IMR-90 (cell line): ENCODE data around the gene DLX6. TPM values are rescaled to one million over a fixed set of nuclear protein-coding genes. Genes with fewer than 3 reads are reported as not detected.

Experiments used
- ATAC-seq: fragments of 200-7000 bp; cut with Tn5 transposase; 2 replicates; pipeline ENCODE4 v1.9.1; 2020; ENCODE audit warnings: low read depth, mild to moderate bottlenecking, moderate library complexity
- BruUV-seq: library from RNA; stranded (reverse); fragments of 400-500 nt; replicated peaks from 2 replicates; lab custom pipeline; 2021; lab: Mats Ljungman, UMichigan
- CTCF ChIA-PET: fragments of 300-600 bp; formaldehyde crosslinking; extraction: SDS; loops from one replicate; lab custom pipeline; 2021; ENCODE audit warnings: antibody characterized with exemption; lab: Yijun Ruan, JAX
- POLR2A ChIA-PET: fragments of 300-600 bp; sonication (Branson Sonifier 250); formaldehyde crosslinking; loops from one replicate; lab custom pipeline; 2022; ENCODE audit warnings: antibody characterized with exemption; ENCODE audit not compliant: unreplicated experiment; lab: Charles Lee
- DNase-seq: peaks from one replicate; pipeline ENCODE4 v3.0.0; 2013
- H2AFZ ChIP-seq: replicated peaks from 2 replicates; pipeline ENCODE3; 2013; ENCODE audit warnings: low read length, mild to moderate bottlenecking; ENCODE audit not compliant: poor library complexity
- H2AK5ac ChIP-seq: 2 replicates; pipeline ENCODE4 v1.6.1; 2013; ENCODE audit warnings: low read depth, low read length, inconsistent platforms
- H2AK9ac ChIP-seq: replicated peaks from 2 replicates; pipeline ENCODE3; 2013; ENCODE audit warnings: mild to moderate bottlenecking, low read depth, low read length, moderate library complexity; ENCODE audit not compliant: poor library complexity
- H2BK120ac ChIP-seq: 2 replicates; pipeline ENCODE4 v1.6.1; 2013; ENCODE audit warnings: low read depth, low read length, inconsistent platforms
- H2BK15ac ChIP-seq: 3 replicates; pipeline ENCODE4 v1.6.1; 2013; ENCODE audit warnings: low read depth, low read length, inconsistent platforms
- H2BK20ac ChIP-seq: 2 replicates; pipeline ENCODE4 v1.6.1; 2013; ENCODE audit warnings: low read depth, mild to moderate bottlenecking, inconsistent platforms, low read length, moderate library complexity
- H2BK5ac ChIP-seq: 2 replicates; pipeline ENCODE4 v1.6.1; 2013; ENCODE audit warnings: mild to moderate bottlenecking, low read depth, low read length, inconsistent platforms; ENCODE audit not compliant: poor library complexity, severe bottlenecking
- H3K14ac ChIP-seq: replicated peaks from 2 replicates; pipeline ENCODE4 v1.6.1; 2013; ENCODE audit warnings: low read depth, low read length, inconsistent platforms
- H3K18ac ChIP-seq: 2 replicates; pipeline ENCODE4 v1.6.1; 2013; ENCODE audit warnings: low read depth, low read length, control low read depth
- H3K23ac ChIP-seq: 2 replicates; pipeline ENCODE4 v1.6.1; 2013; ENCODE audit warnings: low read depth, low read length, inconsistent platforms
- H3K27ac ChIP-seq: 2 replicates; pipeline ENCODE4 v1.5.1; 2013; ENCODE audit warnings: mild to moderate bottlenecking, control low read depth, low read length; ENCODE audit not compliant: insufficient read depth
- H3K27me3 ChIP-seq: 2 replicates; pipeline ENCODE4 v1.6.1; 2013; ENCODE audit warnings: low read length; ENCODE audit not compliant: control insufficient read depth, insufficient read depth
- H3K36me3 ChIP-seq: 2 replicates; pipeline ENCODE4 v1.6.1; 2013; ENCODE audit warnings: low read length, mixed read lengths; ENCODE audit not compliant: control insufficient read depth, insufficient read depth
- H3K4ac ChIP-seq: 2 replicates; pipeline ENCODE4 v1.6.1; 2013; ENCODE audit warnings: low read depth, low read length, inconsistent platforms
- H3K4me1 ChIP-seq: 2 replicates; pipeline ENCODE4 v1.6.1; 2013; ENCODE audit warnings: low read length, mixed read lengths; ENCODE audit not compliant: control insufficient read depth, insufficient read depth
- H3K4me2 ChIP-seq: 2 replicates; pipeline ENCODE4 v1.6.1; 2013; ENCODE audit warnings: low read depth, mild to moderate bottlenecking, control low read depth, low read length, moderate library complexity
- H3K4me3 ChIP-seq: 2 replicates; pipeline ENCODE4 v1.5.1; 2013; ENCODE audit warnings: low read depth, mild to moderate bottlenecking, control low read depth, low read length, moderate library complexity; ENCODE audit not compliant: insufficient read depth
- H3K56ac ChIP-seq: 2 replicates; pipeline ENCODE4 v1.6.1; 2013; ENCODE audit warnings: low read length, inconsistent platforms; ENCODE audit not compliant: insufficient read depth; ENCODE audit errors: extremely low read depth
- H3K79me1 ChIP-seq, 2 experiments: 2 replicates each; pipeline ENCODE4 v1.6.1; 2013; ENCODE audit warnings: low read length in 2 of 2, inconsistent platforms in 1 of 2, low read depth in 1 of 2
- H3K9ac ChIP-seq: 2 replicates; pipeline ENCODE4 v1.6.1; 2013; ENCODE audit warnings: low read depth, low read length, control low read depth
- H3K9me1 ChIP-seq: 2 replicates; pipeline ENCODE4 v1.6.1; 2013; ENCODE audit warnings: low read length, inconsistent platforms; ENCODE audit not compliant: insufficient read depth
- H3K9me3 ChIP-seq: 2 replicates; pipeline ENCODE4 v1.6.1; 2013; ENCODE audit warnings: low read length; ENCODE audit not compliant: control insufficient read depth, insufficient read depth
- H4K20me1 ChIP-seq: 2 replicates; pipeline ENCODE4 v1.6.1; 2013; ENCODE audit warnings: low read length, inconsistent platforms; ENCODE audit not compliant: insufficient read depth
- H4K5ac ChIP-seq: 2 replicates; pipeline ENCODE4 v1.6.1; 2013; ENCODE audit warnings: mild to moderate bottlenecking, low read depth, low read length, control low read depth
- H4K8ac ChIP-seq, 2 experiments: 2 replicates each; pipeline ENCODE4 v1.6.1; 2013; ENCODE audit warnings: low read depth in 2 of 2, low read length in 2 of 2, control low read depth in 1 of 2, inconsistent platforms in 1 of 2
- H4K91ac ChIP-seq: 2 replicates; pipeline ENCODE4 v1.6.1; 2013; ENCODE audit warnings: low read depth, low read length, inconsistent platforms; ENCODE audit not compliant: insufficient read depth
- BHLHE40 ChIP-seq: fragments of 150-350 bp; IDR thresholded peaks from 2 replicates; pipeline ENCODE4 v1.6.1; 2016; ENCODE audit warnings: mild to moderate bottlenecking, low read depth, low read length
- CEBPB ChIP-seq: IDR thresholded peaks from 2 replicates; pipeline ENCODE4 v1.6.1; 2012; ENCODE audit warnings: low read depth, low read length, improper control_type of control experiment
- CHD1 ChIP-seq: IDR thresholded peaks from 2 replicates; pipeline ENCODE4 v1.6.1; 2012; ENCODE audit warnings: low read depth, low read length, improper control_type of control experiment
- CTCF ChIP-seq: conservative IDR thresholded peaks from 2 replicates; pipeline ENCODE4 v1.5.1; 2012; ENCODE audit warnings: mild to moderate bottlenecking, low read depth, low read length, improper control_type of control experiment
- MAZ ChIP-seq: IDR thresholded peaks from 2 replicates; pipeline ENCODE4 v1.6.1; 2012; ENCODE audit warnings: low read depth, mild to moderate bottlenecking, low read length, improper control_type of control experiment, moderate library complexity, borderline replicate concordance
- RCOR1 ChIP-seq: IDR thresholded peaks from 2 replicates; pipeline ENCODE4 v1.6.1; 2012; ENCODE audit warnings: mild to moderate bottlenecking, low read length, improper control_type of control experiment; ENCODE audit not compliant: insufficient replicate concordance
- RFX5 ChIP-seq: IDR thresholded peaks from 2 replicates; pipeline ENCODE4 v1.8.0; 2012; ENCODE audit warnings: low read depth, mild to moderate bottlenecking, low read length, moderate library complexity
- WGBS, 2 experiments: methylation state at CpG; one replicate each; pipeline versions ENCODE4 v1.1.5 to v1.1.7; 2013; ENCODE audit warnings: missing lambda C conversion rate in 2 of 2; ENCODE audit not compliant: insufficient read length in 1 of 2; ENCODE audit errors: extremely low coverage in 2 of 2; 5-methylcytosine and 5-hydroxymethylcytosine counted together
- dilution Hi-C: fragments of 300-500 bp; cut with HindIII; formaldehyde crosslinking; loops from one replicate; pipeline ENCODE4 v1.14.3; 2018; ENCODE audit warnings: low sequenced_read_pairs; ENCODE audit not compliant: unreplicated experiment
- in situ Hi-C: fragments of 300-500 bp; cut with MboI; formaldehyde crosslinking; loops from 3 replicates; pipeline ENCODE4 v1.14.3; 2019; ENCODE audit warnings: low sequenced_read_pairs, inconsistent platforms, mixed read lengths
- intact Hi-C: fragments of 100-400 bp; cut with micrococcal nuclease; formaldehyde crosslinking; loops from 2 replicates; pipeline ENCODE4 v1.10.0; 2022
- polyA plus RNA-seq, 3 experiments: library from polyadenylated mRNA; depleted of rRNA; stranded (reverse); fragments of >200 nt; gene quantifications; 2 replicates each; pipeline ENCODE4 v1.2.3, GENCODE V29; 2012; ENCODE audit warnings: low replicate concordance in 1 of 3
- total RNA-seq: library from RNA; depleted of rRNA; stranded (reverse); fragments of >200 nt; gene quantifications from 2 replicates; pipeline ENCODE4 v1.2.3, GENCODE V29; 2012
- TF ChIP-seq, protein P1 (sequence below): fragments of 150-350 bp; IDR thresholded peaks from 2 replicates; pipeline ENCODE4 v1.6.1; 2017; ENCODE audit warnings: mild to moderate bottlenecking, antibody characterized with exemption, low read length, low read depth

Gene DLX6
- total and polyA plus RNA-seq, 2 of the 4 experiments (the other 2 are of a cell fraction) = not detected

DNA sequence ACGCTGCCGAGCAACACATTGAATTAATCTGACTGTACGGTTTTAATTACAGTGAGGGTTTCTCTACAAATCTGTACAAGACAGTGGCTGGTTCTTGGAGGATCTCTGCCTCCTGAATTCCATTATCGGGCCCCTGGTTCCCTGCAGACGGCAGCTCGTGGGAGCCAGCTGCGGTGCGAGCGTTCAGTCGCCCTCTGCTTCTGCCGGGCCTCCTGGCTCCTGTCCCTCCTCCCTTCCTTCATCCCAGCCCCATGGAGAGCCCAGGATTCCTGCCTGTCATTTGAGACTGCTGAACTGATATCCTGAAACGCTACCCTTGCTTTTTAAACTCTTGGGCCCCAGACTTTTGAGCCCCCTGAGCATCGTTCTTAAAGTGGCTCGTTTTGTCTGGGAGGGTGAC is 6.6 kb upstream of the DLX6 start:
- H2BK5ac ChIP-seq = no peak overlapping the region
- in situ Hi-C loops (no loop called here), intact Hi-C loops (no loop called here), dilution Hi-C loops (no loop called here)
- H3K79me1 ChIP-seq = no peaks in the 10 kb centered on the region
- H3K27me3 ChIP-seq = peaks cover 73% of the 10 kb centered on the region
- H2AFZ ChIP-seq = no peak overlapping the region
- no peak overlapping the region for H3K56ac ChIP-seq
- DNase-seq (no peak), ATAC-seq (no peak)
- H4K5ac ChIP-seq = no peak overlapping the region
- H4K91ac ChIP-seq = no peak overlapping the region
- no peak overlapping the region for H2AK5ac ChIP-seq
- no TSS peak for BruUV-seq
- H3K4me1 ChIP-seq = no peaks in the 10 kb centered on the region
- ChIA-PET CTCF (no interaction called here), POLR2A (no interaction called here)
- H3K27ac ChIP-seq = no peak overlapping the region
- no peak overlapping the region for H3K18ac ChIP-seq
- H2BK20ac ChIP-seq = no peak overlapping the region
- no peak overlapping the region for H4K8ac ChIP-seq
- no peak overlapping the region for H2BK15ac ChIP-seq
- H2AK9ac ChIP-seq = no peak overlapping the region
- H3K36me3 ChIP-seq = no peaks in the 10 kb centered on the region
- 0% methylated on average over 1 of the region's 14 CpGs; no CpG with 5 or more reads in 1 of the 2 experiments for WGBS, 2 experiments
- no peak overlapping the region for H3K14ac ChIP-seq
- H3K9ac ChIP-seq = no peak overlapping the region
- H3K9me3 ChIP-seq = peaks cover 2% of the 10 kb centered on the region
- TF ChIP-seq CHD1 = no peak
- TF ChIP-seq CEBPB = no peak
- TF ChIP-seq BHLHE40 = no peak
- TF ChIP-seq RFX5 = no peak
- no peak for TF ChIP-seq MAZ
- TF ChIP-seq, protein P1, sequence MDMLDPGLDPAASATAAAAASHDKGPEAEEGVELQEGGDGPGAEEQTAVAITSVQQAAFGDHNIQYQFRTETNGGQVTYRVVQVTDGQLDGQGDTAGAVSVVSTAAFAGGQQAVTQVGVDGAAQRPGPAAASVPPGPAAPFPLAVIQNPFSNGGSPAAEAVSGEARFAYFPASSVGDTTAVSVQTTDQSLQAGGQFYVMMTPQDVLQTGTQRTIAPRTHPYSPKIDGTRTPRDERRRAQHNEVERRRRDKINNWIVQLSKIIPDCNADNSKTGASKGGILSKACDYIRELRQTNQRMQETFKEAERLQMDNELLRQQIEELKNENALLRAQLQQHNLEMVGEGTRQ = no peak
- no peak for TF ChIP-seq CTCF
- no peak for TF ChIP-seq RCOR1
- no peak overlapping the region for H3K4me3 ChIP-seq
- H4K20me1 ChIP-seq = no peaks in the 10 kb centered on the region
- H3K23ac ChIP-seq = no peak overlapping the region
- H2BK120ac ChIP-seq = no peak overlapping the region
- H3K4ac ChIP-seq = no peak overlapping the region
- no peak overlapping the region for H3K4me2 ChIP-seq
- no peaks in the 10 kb centered on the region for H3K9me1 ChIP-seq
